ENCODE measurements around the gene MPDU1.
"Not testable (repeated sequence)": the region's sequence is repeated elsewhere in the genome, so short reads cannot be mapped to it uniquely, and the experiment has no call there.

Gene MPDU1

GRCh38 chr17:7580604-7581575 is 2.8 kb upstream of the MPDU1 start:
- no peak for DNase-seq (ENCODE audit: low spot score)

DNA sequence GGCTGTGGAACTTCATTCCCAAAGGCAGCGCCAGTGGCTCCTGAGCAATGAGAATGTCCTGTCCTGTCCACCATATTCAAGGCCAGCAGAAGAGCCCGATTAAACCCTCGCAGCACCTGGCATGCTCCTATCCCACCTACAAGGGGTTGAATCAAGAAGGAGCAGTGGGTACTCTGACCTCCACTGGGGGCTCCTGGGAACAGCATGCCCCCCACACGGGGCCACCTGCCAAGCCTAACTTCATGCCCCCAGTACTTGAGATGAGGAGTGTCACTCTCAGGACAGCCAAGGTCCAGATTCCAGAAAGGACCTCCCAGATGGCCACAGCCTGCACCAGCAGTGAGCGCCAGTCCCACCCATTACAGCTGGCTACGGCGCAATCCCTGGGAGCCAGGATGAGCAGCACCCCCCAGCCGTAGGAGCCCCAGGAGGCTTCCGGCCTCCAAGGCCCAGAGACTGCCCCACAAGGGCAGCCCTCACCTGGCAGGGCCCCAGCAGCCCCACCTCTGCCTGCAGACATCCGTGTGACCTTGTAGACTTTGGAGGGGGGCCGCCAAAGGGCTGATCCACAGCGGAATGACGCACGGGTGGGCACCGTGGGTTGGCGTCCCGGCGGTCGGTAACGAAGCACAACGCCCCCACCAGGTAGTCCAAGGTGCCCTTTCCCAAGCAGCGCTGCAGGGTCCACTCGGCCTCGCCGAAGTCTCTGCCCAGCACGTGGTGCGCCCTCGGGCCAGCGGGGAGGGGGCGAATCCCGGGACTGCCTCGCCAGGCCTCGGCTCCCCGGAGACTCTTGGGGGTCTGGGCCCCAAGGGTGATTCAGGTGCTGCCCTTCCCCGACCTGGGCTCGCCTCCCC is 1.0 kb upstream of the MPDU1 start:
- no peak for DNase-seq (ENCODE audit: low spot score)

- DNase-seq (ENCODE audit: low spot score) = no peak
Measured at GRCh38 chr17:7586673-7587419, 3.2 kb downstream of the MPDU1 start.

- DNase-seq (ENCODE audit: low spot score) = no peak
Measured at GRCh38 chr17:7587420-7588151, 3.9 kb downstream of the MPDU1 start.

GRCh38 chr17:7588553-7589203 is 5.0 kb downstream of the MPDU1 start:
- no peak for DNase-seq (ENCODE audit: low spot score)

GRCh38 chr17:7589204-7589868 is 5.7 kb downstream of the MPDU1 start:
- peak; percentile 75 for DNase-seq (ENCODE audit: low spot score)

- DNase-seq (ENCODE audit: low spot score) = no peak
Measured at GRCh38 chr17:7589891-7590691, 6.4 kb downstream of the MPDU1 start, which contains the start of gene SOX15. Gene SOX15, minus strand, starts transcription at chr17:7590094. Its CDS starts 418 bp downstream, at chr17:7589676.

DNA sequence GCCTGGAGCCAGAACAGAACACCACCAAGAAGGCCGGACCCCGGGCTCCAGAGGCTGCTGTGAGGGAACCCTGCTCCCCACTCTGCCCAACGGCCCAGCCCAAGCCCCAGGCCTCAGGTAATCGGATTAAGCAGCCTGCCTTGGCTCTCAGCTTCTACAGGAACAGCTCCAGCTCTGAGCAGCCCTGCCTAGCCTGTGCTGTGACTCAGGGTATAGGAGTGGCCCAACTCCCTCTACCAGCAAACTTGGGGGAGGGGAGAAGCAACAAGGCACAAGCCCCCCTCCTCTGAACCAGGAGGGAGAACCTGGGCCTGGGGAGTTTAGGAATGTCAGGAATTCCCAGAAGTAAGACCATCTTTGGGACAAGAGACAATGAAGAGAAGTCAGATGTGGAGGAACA is 7.1 kb downstream of the MPDU1 start:
- no peak for DNase-seq (ENCODE audit: low spot score)

- DNase-seq (ENCODE audit: low spot score) = no peak
Measured at GRCh38 chr17:7591596-7591995, 7.9 kb downstream of the MPDU1 start.

DNA sequence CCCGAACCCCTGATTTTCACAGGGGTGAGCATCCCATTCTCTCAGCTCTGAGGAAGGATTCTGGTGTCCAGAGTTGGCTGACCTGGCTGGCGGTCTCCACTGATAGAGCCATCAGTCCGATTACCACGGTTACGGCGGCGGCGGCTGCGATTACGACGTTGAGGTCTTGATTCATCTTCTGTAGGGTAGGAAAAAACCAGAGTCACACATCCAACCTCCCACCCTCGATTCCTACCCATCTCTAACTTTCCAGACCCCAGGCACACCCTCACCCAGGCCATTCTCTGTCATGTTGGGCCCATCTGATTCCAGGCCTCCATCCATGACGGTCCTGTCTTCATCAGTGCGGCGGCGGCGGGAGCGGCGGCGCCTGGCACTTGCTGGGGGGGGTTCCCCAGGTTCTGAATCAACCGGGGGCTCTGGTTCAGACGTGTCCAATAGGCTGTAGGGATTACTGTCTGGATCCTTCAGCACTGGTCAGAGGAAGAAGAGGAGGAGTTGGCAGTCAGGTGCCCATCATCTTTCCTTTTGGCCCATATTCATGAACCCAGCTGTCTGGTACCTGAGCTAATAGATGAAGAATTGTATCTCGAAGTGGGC is 8.9 kb downstream of the MPDU1 start:
- no peak for DNase-seq (ENCODE audit: low spot score)

DNA sequence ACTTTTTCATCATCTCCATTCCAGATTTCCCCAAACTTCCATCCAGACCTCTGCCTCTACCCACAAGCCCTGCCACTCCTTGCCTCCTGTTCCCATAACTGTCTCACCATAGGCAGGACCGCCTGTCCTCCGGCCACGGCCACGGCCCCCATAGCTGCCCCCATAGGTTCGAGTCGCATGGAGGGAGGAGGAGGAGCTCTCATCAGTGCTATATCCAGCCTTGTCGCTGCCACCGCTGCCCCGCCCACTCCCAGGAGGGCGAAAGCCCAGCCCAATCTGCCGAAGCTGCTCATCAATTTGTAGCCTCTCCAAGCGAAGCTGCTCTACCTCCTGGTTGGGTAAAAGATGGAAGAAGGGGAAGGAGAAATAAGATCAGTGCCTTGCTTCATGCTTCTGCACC is 9.6 kb downstream of the MPDU1 start:
- no peak for DNase-seq (ENCODE audit: low spot score)

DNA sequence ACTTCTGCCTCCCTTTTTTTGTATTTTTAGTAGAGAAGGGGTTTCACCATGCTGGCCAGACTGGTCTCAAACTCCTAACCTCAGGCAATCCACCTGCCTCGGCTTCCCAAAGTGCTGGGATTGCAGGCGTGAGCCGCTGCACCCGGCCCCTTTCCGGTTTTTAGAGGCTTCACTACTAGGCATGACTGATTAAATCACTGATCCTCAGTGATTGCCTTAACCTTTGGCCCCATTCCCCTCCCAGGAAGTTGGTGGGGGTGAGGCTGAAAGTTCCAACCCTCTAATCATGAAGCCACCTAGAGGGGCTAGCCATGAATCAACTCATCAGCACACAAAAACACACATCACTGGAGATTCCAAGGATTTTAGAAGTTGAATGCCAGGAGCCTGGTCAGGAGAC is 13.9 kb downstream of the MPDU1 start:
- not testable (repeated sequence) for DNase-seq (ENCODE audit: low spot score)

DNA sequence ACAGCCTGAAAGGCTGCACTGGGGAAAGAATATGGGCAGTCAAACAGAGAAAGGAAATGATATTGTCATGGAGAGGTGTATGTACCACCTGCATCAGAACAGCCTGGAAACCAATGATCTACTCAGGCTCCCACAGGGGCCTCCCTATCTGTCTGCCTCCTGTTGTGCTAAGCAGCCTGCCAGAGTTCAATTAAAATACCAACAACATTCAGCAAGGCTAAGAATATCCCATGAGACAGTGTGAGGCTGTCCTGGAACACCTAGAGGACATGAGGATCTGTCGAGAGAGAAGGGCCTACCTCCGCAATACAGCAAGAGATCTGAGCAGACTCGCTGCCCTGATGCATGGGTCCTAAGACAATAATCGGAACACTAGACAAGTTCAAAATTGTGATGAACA is 22.6 kb downstream of the MPDU1 start:
- no peak for DNase-seq (ENCODE audit: low spot score)

DNA sequence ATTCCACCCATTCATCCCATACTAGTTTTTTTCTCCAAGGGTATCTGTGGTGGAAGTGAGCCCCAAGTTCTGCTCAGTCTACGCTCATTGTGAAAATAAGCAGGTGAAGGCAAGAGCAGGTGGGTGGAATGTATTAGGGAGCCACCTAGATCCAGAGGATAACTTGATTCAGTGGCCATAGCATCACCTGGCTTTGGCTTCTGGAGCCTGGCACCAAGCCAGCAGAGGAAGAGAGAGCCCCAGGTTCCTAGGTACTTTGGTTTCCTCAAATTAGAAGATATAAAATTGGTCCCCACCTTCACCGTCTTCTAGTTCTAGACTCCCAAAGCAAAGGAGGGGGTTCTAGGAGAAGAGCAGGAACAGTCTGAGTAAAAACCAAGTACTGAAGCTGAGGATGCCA is 27.0 kb downstream of the MPDU1 start:
- no peak for DNase-seq (ENCODE audit: low spot score)

- DNase-seq (ENCODE audit: low spot score) = no peak
Measured at GRCh38 chr17:7611635-7612293, 28.1 kb downstream of the MPDU1 start.

- DNase-seq (ENCODE audit: low spot score) = no peak
Measured at GRCh38 chr17:7612294-7612640, 28.6 kb downstream of the MPDU1 start.

DNA sequence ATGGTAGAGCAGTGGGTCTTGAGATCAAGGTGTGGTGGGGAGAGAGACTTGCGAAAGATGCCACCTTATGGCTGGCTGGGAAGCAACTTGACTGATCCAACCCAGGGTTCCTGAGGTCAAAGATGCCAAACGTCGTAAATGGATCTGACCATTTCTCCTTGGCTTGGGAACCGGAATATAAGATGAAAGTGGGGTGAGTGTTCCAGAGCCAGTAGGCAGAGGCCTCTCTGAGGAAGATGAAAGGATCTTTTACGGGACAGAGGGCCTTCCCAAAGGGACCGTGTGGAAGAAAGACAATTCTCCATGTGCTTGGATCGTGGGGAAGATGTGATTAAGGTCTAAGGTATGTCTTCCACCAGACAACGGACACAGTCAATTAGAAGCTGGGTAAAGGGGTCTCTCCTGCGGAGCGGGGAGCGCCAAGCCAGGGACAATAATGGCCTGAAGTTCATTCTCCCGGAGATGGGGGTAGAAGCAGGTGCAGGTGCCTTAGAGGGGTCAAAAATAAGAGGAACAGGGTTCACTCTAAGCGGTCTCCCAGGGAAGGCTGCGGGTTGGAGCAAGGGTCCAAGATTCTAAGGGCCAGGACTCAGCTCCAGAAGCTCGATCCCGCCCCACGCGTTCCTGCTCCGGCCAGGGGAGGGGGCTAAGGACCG is 30.2 kb downstream of the MPDU1 start:
- DNase-seq (ENCODE audit: low spot score) = no peak
